Measurements from ENCODE around the gene C5orf46.

DNA sequence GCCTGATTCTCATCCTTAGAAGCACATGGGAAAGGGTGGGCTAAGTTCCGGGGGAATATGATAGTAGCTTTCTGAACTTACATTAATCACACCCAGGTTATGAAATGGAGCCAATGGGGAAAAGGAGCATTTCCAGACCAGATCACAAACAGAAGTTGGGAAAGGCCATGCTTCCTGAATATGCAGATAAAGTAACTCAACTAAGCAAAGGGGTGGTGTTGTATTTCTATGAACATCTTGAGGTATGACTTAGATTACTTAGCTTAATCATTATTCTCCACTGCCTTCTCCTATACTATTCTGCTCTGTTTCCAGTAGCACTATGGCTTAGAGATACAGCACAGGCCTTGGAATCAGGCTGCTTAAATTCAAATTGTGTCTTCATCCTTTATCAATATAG is 10.5 kb downstream of the C5orf46 start:
- TF ChIP-seq, protein P1, sequence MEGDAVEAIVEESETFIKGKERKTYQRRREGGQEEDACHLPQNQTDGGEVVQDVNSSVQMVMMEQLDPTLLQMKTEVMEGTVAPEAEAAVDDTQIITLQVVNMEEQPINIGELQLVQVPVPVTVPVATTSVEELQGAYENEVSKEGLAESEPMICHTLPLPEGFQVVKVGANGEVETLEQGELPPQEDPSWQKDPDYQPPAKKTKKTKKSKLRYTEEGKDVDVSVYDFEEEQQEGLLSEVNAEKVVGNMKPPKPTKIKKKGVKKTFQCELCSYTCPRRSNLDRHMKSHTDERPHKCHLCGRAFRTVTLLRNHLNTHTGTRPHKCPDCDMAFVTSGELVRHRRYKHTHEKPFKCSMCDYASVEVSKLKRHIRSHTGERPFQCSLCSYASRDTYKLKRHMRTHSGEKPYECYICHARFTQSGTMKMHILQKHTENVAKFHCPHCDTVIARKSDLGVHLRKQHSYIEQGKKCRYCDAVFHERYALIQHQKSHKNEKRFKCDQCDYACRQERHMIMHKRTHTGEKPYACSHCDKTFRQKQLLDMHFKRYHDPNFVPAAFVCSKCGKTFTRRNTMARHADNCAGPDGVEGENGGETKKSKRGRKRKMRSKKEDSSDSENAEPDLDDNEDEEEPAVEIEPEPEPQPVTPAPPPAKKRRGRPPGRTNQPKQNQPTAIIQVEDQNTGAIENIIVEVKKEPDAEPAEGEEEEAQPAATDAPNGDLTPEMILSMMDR (IDR thresholded peaks at IDR 0.05; ENCODE audit: borderline replicate concordance, extremely low read depth, low read length, poor library complexity, severe bottlenecking): no peak
- TF ChIP-seq EZH2 (IDR thresholded peaks at IDR 0.05; ENCODE audit: borderline replicate concordance, low read depth, low read length, severe bottlenecking): no peak
